H9 (cell line): ENCODE measurements around the gene ABCC12. TPM values are rescaled to one million over a fixed set of nuclear protein-coding genes. Genes with fewer than 3 reads are reported as not detected.

Experiments
- DNase-seq: peaks from one replicate; pipeline ENCODE4 v3.0.0-alpha.2; 2017
- H2AFZ ChIP-seq: one replicate; pipeline ENCODE4 v1.6.1; 2013; ENCODE audit warnings: mild to moderate bottlenecking, low read length, control low read depth, moderate library complexity
- H2AK5ac ChIP-seq: 2 replicates; pipeline ENCODE4 v1.6.1; 2013; ENCODE audit warnings: low read length, control low read depth, mixed read lengths; ENCODE audit not compliant: insufficient read length
- H2BK120ac ChIP-seq: one replicate; pipeline ENCODE4 v1.6.1; 2013; ENCODE audit warnings: low read depth, mild to moderate bottlenecking, low read length, control low read depth, inconsistent platforms; ENCODE audit not compliant: poor library complexity, severe bottlenecking
- H2BK12ac ChIP-seq: 2 replicates; pipeline ENCODE4 v1.6.1; 2013; ENCODE audit warnings: low read length, control low read depth, mixed read lengths, low read depth; ENCODE audit not compliant: insufficient read length
- H2BK15ac ChIP-seq: 2 replicates; pipeline ENCODE4 v1.6.1; 2013; ENCODE audit warnings: low read depth, low read length, control low read depth
- H2BK20ac ChIP-seq: one replicate; pipeline ENCODE4 v1.6.1; 2013; ENCODE audit warnings: low read depth, mild to moderate bottlenecking, low read length, control low read depth, inconsistent platforms; ENCODE audit not compliant: poor library complexity, severe bottlenecking
- H2BK5ac ChIP-seq: 2 replicates; pipeline ENCODE4 v1.6.1; 2013; ENCODE audit warnings: low read length, control low read depth, mixed read lengths; ENCODE audit not compliant: insufficient read length
- H3K14ac ChIP-seq: 2 replicates; pipeline ENCODE4 v1.6.1; 2013; ENCODE audit warnings: low read length, control low read depth; ENCODE audit not compliant: insufficient read depth
- H3K18ac ChIP-seq: 2 replicates; pipeline ENCODE4 v1.6.1; 2013; ENCODE audit warnings: low read depth, mild to moderate bottlenecking, mixed read lengths, low read length, control low read depth; ENCODE audit not compliant: insufficient read length
- H3K23ac ChIP-seq: 2 replicates; pipeline ENCODE4 v1.6.1; 2013; ENCODE audit warnings: low read length, control low read depth, mixed read lengths, low read depth; ENCODE audit not compliant: insufficient read length
- H3K23me2 ChIP-seq: 2 replicates; pipeline ENCODE4 v1.6.1; 2013; ENCODE audit warnings: low read depth, mild to moderate bottlenecking, mixed read lengths, low read length, control low read depth; ENCODE audit not compliant: insufficient read length, poor library complexity, severe bottlenecking
- H3K27ac ChIP-seq: 2 replicates; pipeline ENCODE4 v1.5.1; 2013; ENCODE audit warnings: low read length, control low read depth, mixed read lengths, low read depth; ENCODE audit not compliant: insufficient read length
- H3K27me3 ChIP-seq: 2 replicates; pipeline ENCODE4 v1.6.1; 2013; ENCODE audit warnings: low read length, control low read depth, inconsistent platforms; ENCODE audit not compliant: insufficient read depth
- H3K4ac ChIP-seq: 2 replicates; pipeline ENCODE4 v1.6.1; 2013; ENCODE audit warnings: low read depth, mild to moderate bottlenecking, control low read depth, inconsistent platforms, low read length, moderate library complexity
- H3K4me1 ChIP-seq: 2 replicates; pipeline ENCODE4 v1.6.1; 2013; ENCODE audit warnings: low read length, control low read depth, inconsistent platforms; ENCODE audit not compliant: insufficient read depth
- H3K4me2 ChIP-seq: 2 replicates; pipeline ENCODE4 v1.6.1; 2013; ENCODE audit warnings: low read length, control low read depth, mixed read lengths; ENCODE audit not compliant: insufficient read length, insufficient read depth
- H3K56ac ChIP-seq: 2 replicates; pipeline ENCODE4 v1.6.1; 2013; ENCODE audit warnings: low read depth, mild to moderate bottlenecking, mixed read lengths, low read length, control low read depth; ENCODE audit not compliant: insufficient read length
- H3K79me1 ChIP-seq: 2 replicates; pipeline ENCODE4 v1.6.1; 2013; ENCODE audit warnings: low read depth, mild to moderate bottlenecking, moderate library complexity, low read length, control low read depth, inconsistent platforms; ENCODE audit not compliant: insufficient read depth, poor library complexity, severe bottlenecking
- H3K79me2 ChIP-seq: 2 replicates; pipeline ENCODE4 v1.6.1; 2013; ENCODE audit warnings: low read length, control low read depth, inconsistent platforms; ENCODE audit not compliant: insufficient read depth
- H3K9ac ChIP-seq: 2 replicates; pipeline ENCODE4 v1.6.1; 2013; ENCODE audit warnings: low read length, control low read depth, mixed read lengths; ENCODE audit not compliant: insufficient read length; ENCODE audit errors: extremely low read depth
- H3K9me3 ChIP-seq: one replicate; pipeline ENCODE4 v1.6.1; 2013; ENCODE audit warnings: low read depth, low read length, inconsistent platforms; ENCODE audit not compliant: control insufficient read depth
- H3T11ph ChIP-seq: one replicate; pipeline ENCODE4 v1.6.1; 2013; ENCODE audit warnings: mild to moderate bottlenecking, low read length, control low read depth, inconsistent platforms
- H4K20me1 ChIP-seq: one replicate; pipeline ENCODE4 v1.6.1; 2013; ENCODE audit not compliant: control insufficient read depth, insufficient read length, insufficient read depth
- H4K5ac ChIP-seq: 2 replicates; pipeline ENCODE4 v1.6.1; 2013; ENCODE audit warnings: low read depth, mild to moderate bottlenecking, mixed read lengths, low read length, control low read depth; ENCODE audit not compliant: insufficient read length
- H4K8ac ChIP-seq: replicated peaks from 2 replicates; pipeline ENCODE4 v1.6.1; 2013; ENCODE audit warnings: low read length, control low read depth, mixed read lengths, low read depth; ENCODE audit not compliant: insufficient read length
- H4K91ac ChIP-seq: 2 replicates; pipeline ENCODE4 v1.6.1; 2013; ENCODE audit warnings: low read depth, mild to moderate bottlenecking, moderate library complexity, mixed read lengths, low read length, control low read depth; ENCODE audit not compliant: insufficient read length
- H3K27ac Mint-ChIP-seq, 3 experiments: 2 replicates in 2 of 3; 3 replicates in 1 of 3; pipeline ENCODE4 v1.8.0; 2020 to 2021; ENCODE audit warnings: mixed read lengths in 3 of 3, mild to moderate bottlenecking in 1 of 3, moderate library complexity in 1 of 3
- H3K27me3 Mint-ChIP-seq: 2 replicates; pipeline ENCODE4 v1.8.0; 2021; ENCODE audit warnings: low read depth, mild to moderate bottlenecking, moderate library complexity, mixed read lengths
- H3K36me3 Mint-ChIP-seq, 3 experiments: 2 replicates in 2 of 3; 3 replicates in 1 of 3; pipeline ENCODE4 v1.8.0; 2020 to 2021; ENCODE audit warnings: low read depth in 3 of 3, mixed read lengths in 3 of 3; ENCODE audit not compliant: insufficient read depth in 1 of 3
- H3K4me1 Mint-ChIP-seq, 2 experiments: 2 replicates each; pipeline ENCODE4 v1.8.0; 2020; ENCODE audit warnings: mixed read lengths in 2 of 2
- H3K4me3 Mint-ChIP-seq, 2 experiments: 2 replicates in 1 of 2; 3 replicates in 1 of 2; pipeline ENCODE4 v1.8.0; 2020 to 2021; ENCODE audit warnings: mild to moderate bottlenecking in 2 of 2, mixed read lengths in 2 of 2, moderate library complexity in 1 of 2
- H3K9me3 Mint-ChIP-seq, 2 experiments: 2 replicates in 1 of 2; 3 replicates in 1 of 2; pipeline ENCODE4 v1.8.0; 2020; ENCODE audit warnings: mild to moderate bottlenecking in 2 of 2, mixed read lengths in 2 of 2, moderate library complexity in 1 of 2
- CTCF ChIP-seq: fragments of 200-600 bp; sonication (generic); conservative IDR thresholded peaks from 3 replicates; pipeline ENCODE4 v1.8.0; 2021; ENCODE audit warnings: antibody characterized with exemption, mild to moderate bottlenecking
- WGBS: extraction: QIAGEN DNeasy Blood & Tissue Kit; methylation state at CpG from one replicate; pipeline ENCODE4 v1.1.7; 2013; ENCODE audit warnings: missing lambda C conversion rate, low lambda C conversion rate, mixed read lengths; ENCODE audit not compliant: insufficient read length; ENCODE audit errors: extremely low coverage; 5-methylcytosine and 5-hydroxymethylcytosine counted together
- total RNA-seq: library from RNA; stranded (reverse); gene quantifications from 2 replicates; pipeline ENCODE4 v1.2.1, GENCODE V29; 2021

Gene ABCC12
- total RNA-seq, 1 experiment from 2014 or later, result 0.09 TPM

- Histone ChIP-seq H2BK15ac (no peak overlapping the region), H3K4ac (no peak overlapping the region), H3K14ac (no peak overlapping the region), H3K4me1 (peaks cover 2% of the 10 kb centered on the region; the same call in 1 of the 2 replicates), H4K20me1 (no peaks in the 10 kb centered on the region), H3K23me2 (no peaks in the 10 kb centered on the region), H2AFZ (no peak overlapping the region), H2BK5ac (no peak overlapping the region), H3K79me1 (no peaks in the 10 kb centered on the region), H2AK5ac (no peak overlapping the region), H3K4me2 (no peak overlapping the region), H2BK120ac (no peak overlapping the region), H3K27ac (no peak overlapping the region), H3K79me2 (no peaks in the 10 kb centered on the region), H3K27me3 (no peaks in the 10 kb centered on the region), H3T11ph (no peak overlapping the region), H3K18ac (no peak overlapping the region), H2BK12ac (no peak overlapping the region), H3K9ac (no peak overlapping the region), H4K91ac (no peak overlapping the region), H3K9me3 (no peaks in the 10 kb centered on the region), H3K23ac (no peak overlapping the region), H3K56ac (no peak overlapping the region), H4K8ac (no peak overlapping the region), H4K5ac (no peak overlapping the region), H2BK20ac (no peak overlapping the region)
- no peak for TF ChIP-seq CTCF
- H3K4me3 Mint-ChIP-seq, result no peak overlapping the region
- WGBS, result no CpG with 5 or more reads among the region's 5 CpGs
- no peak for DNase-seq
- peaks cover 0 to 1% (median 0%) of the 10 kb centered on the region in 3 experiments; a peak in 1 of 7 replicates for H3K36me3 Mint-ChIP-seq
- 0 out of 5 replicates have a peak, but pooled peaks cover 0 to 2% of the 10 kb centered on the region in 2 experiments for H3K9me3 Mint-ChIP-seq
- H3K27ac Mint-ChIP-seq, result no peak overlapping the region
- H3K27me3 Mint-ChIP-seq, result peaks cover 2% of the 10 kb centered on the region; the same call in 1 of the 2 replicates
- peaks cover 6 to 8% of the 10 kb centered on the region in 2 experiments for H3K4me1 Mint-ChIP-seq
These were observed 29.9 kb downstream of the ABCC12 start for GRCh38 chr16:48125888-48126287.
